Keratinocyte (primary cell): ENCODE results near the gene MSI2. TPM values are rescaled to one million over a fixed set of nuclear protein-coding genes. Genes with fewer than 3 reads are reported as not detected.

Experiments
- DNase-seq: peaks from one replicate; pipeline ENCODE4 v3.0.0-alpha.2; 2011; ENCODE audit warnings: low read depth, missing footprints, low spot score
- FAIRE-seq: peaks from 2 replicates; lab custom pipeline; 2011; peaks lifted over from hg19 to GRCh38; lab: Jason Lieb, UNC
- H2AFZ ChIP-seq: 2 replicates; pipeline ENCODE4 v1.6.0; 2012; ENCODE audit warnings: low read length, control low read depth, inconsistent platforms; ENCODE audit not compliant: control insufficient read depth
- H3K27ac ChIP-seq: 2 replicates; pipeline ENCODE4 v1.5.1; 2011; ENCODE audit warnings: low read length; ENCODE audit not compliant: control insufficient read depth, insufficient read depth
- H3K27me3 ChIP-seq: 3 replicates; pipeline ENCODE4 v1.6.0; 2011; ENCODE audit warnings: low read length; ENCODE audit not compliant: control insufficient read depth, insufficient read depth; ENCODE audit errors: extremely low read depth
- H3K36me3 ChIP-seq, 2 experiments: 2 replicates in 1 of 2; 3 replicates in 1 of 2; pipeline ENCODE4 v1.5.1; 2011; ENCODE audit warnings: low read length in 2 of 2, mild to moderate bottlenecking in 1 of 2; ENCODE audit not compliant: control insufficient read depth in 2 of 2, insufficient read depth in 2 of 2; ENCODE audit errors: extremely low read depth in 1 of 2
- H3K4me1 ChIP-seq: 3 replicates; pipeline ENCODE4 v1.5.1; 2011; ENCODE audit warnings: low read length; ENCODE audit not compliant: control insufficient read depth, insufficient read depth; ENCODE audit errors: extremely low read depth
- H3K4me2 ChIP-seq: 3 replicates; pipeline ENCODE4 v1.6.0; 2011; ENCODE audit warnings: low read depth, low read length; ENCODE audit not compliant: control insufficient read depth, insufficient read depth; ENCODE audit errors: extremely low read depth
- H3K4me3 ChIP-seq, 3 experiments: fragments of 200-600 bp in 1 of 3; sonication (generic) in 1 of 3; 2 replicates in 2 of 3; 3 replicates in 1 of 3; pipeline ENCODE4 v1.5.1; 2011 to 2016; ENCODE audit warnings: low read length in 3 of 3, mild to moderate bottlenecking in 3 of 3, control low read depth in 2 of 3, inconsistent platforms in 1 of 3, low read depth in 1 of 3, mixed read lengths in 1 of 3, mixed run types in 1 of 3, moderate library complexity in 1 of 3; ENCODE audit not compliant: control insufficient read depth in 2 of 3, insufficient read depth in 2 of 3; ENCODE audit errors: extremely low read depth in 1 of 3
- H3K79me2 ChIP-seq: 2 replicates; pipeline ENCODE4 v1.6.0; 2012; ENCODE audit warnings: low read length; ENCODE audit not compliant: control insufficient read depth, insufficient read depth
- H3K9ac ChIP-seq: 3 replicates; pipeline ENCODE4 v1.6.0; 2011; ENCODE audit warnings: low read length; ENCODE audit not compliant: control insufficient read depth, insufficient read depth; ENCODE audit errors: extremely low read depth
- H3K9me1 ChIP-seq: 3 replicates; pipeline ENCODE4 v1.6.0; 2011; ENCODE audit warnings: low read length; ENCODE audit not compliant: control insufficient read depth, insufficient read depth; ENCODE audit errors: extremely low read depth
- H3K9me3 ChIP-seq: 2 replicates; pipeline ENCODE4 v1.5.1; 2012; ENCODE audit warnings: low read depth, low read length; ENCODE audit not compliant: control insufficient read depth
- H4K20me1 ChIP-seq: 3 replicates; pipeline ENCODE4 v1.6.0; 2011; ENCODE audit warnings: low read length; ENCODE audit not compliant: control insufficient read depth, insufficient read depth; ENCODE audit errors: extremely low read depth
- EZH2 ChIP-seq: IDR thresholded peaks from one replicate; pipeline ENCODE4 v1.6.1; 2012; ENCODE audit warnings: inconsistent platforms, mild to moderate bottlenecking, low read length, moderate library complexity
- dilution Hi-C: fragments of 300-500 bp; cut with MboI; formaldehyde crosslinking; loops from one replicate; pipeline ENCODE4 v1.7.0; 2020; ENCODE audit warnings: low sequenced_read_pairs; ENCODE audit not compliant: extremely low pct_ligation_motif_present
- polyA plus RNA-seq, 5 experiments: library from polyadenylated mRNA; depleted of rRNA in 3 of 5; stranded (reverse) in 3 of 5; stranded (forward) in 1 of 5; unstranded in 1 of 5; fragments of >200 nt; gene quantifications; 1 replicate in 1 of 5; 2 replicates in 3 of 5; 3 replicates in 1 of 5; pipeline versions ENCODE4 v1.2.1 to v1.2.3, GENCODE V29; 2011 to 2012; ENCODE audit warnings: missing spikeins in 2 of 5, low read depth in 1 of 5, low replicate concordance in 1 of 5
- TF ChIP-seq, protein P1 (sequence below), 3 experiments: IDR thresholded peaks in 1 of 3; conservative IDR thresholded peaks in 1 of 3; optimal IDR thresholded peaks in 1 of 3; 2 replicates in 2 of 3; 3 replicates in 1 of 3; pipeline versions ENCODE3 to v1.5.1; 2011; ENCODE audit warnings: low read length in 3 of 3, mild to moderate bottlenecking in 3 of 3, moderate library complexity in 2 of 3, control low read depth in 1 of 3, inconsistent platforms in 1 of 3; ENCODE audit not compliant: insufficient read depth in 2 of 3; ENCODE audit errors: extremely low read depth in 1 of 3

Gene MSI2
- polyA plus RNA-seq, 1 donor (not counting 4 experiments of a cell fraction or from before 2014, with no cell fraction given), result 22.3 TPM

- dilution Hi-C loops, result no loop called here
- FAIRE-seq, result no peak
These were observed 208.0 kb downstream of the MSI2 start for GRCh38 chr17:57464191-57464864.

GRCh38 chr17:57465610-57466009, 209.3 kb downstream of the MSI2 start:
- Histone ChIP-seq H3K4me3 (no peak overlapping the region), H3K79me2 (no peaks in the 10 kb centered on the region), H3K36me3 (no peaks in the 10 kb centered on the region), H3K4me1 (peaks cover 2% of the 10 kb centered on the region), H3K4me2 (no peak overlapping the region), H3K27me3 (no peaks in the 10 kb centered on the region), H3K27ac (no peak overlapping the region), H3K9ac (no peak overlapping the region), H4K20me1 (no peaks in the 10 kb centered on the region), H3K9me3 (no peaks in the 10 kb centered on the region), H2AFZ (no peak overlapping the region), H3K9me1 (no peaks in the 10 kb centered on the region)
- DNase-seq (no peak), FAIRE-seq (no peak)
- dilution Hi-C loops, result no loop called here
- TF ChIP-seq EZH2, result no peak
- TF ChIP-seq, protein P1, sequence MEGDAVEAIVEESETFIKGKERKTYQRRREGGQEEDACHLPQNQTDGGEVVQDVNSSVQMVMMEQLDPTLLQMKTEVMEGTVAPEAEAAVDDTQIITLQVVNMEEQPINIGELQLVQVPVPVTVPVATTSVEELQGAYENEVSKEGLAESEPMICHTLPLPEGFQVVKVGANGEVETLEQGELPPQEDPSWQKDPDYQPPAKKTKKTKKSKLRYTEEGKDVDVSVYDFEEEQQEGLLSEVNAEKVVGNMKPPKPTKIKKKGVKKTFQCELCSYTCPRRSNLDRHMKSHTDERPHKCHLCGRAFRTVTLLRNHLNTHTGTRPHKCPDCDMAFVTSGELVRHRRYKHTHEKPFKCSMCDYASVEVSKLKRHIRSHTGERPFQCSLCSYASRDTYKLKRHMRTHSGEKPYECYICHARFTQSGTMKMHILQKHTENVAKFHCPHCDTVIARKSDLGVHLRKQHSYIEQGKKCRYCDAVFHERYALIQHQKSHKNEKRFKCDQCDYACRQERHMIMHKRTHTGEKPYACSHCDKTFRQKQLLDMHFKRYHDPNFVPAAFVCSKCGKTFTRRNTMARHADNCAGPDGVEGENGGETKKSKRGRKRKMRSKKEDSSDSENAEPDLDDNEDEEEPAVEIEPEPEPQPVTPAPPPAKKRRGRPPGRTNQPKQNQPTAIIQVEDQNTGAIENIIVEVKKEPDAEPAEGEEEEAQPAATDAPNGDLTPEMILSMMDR (optimal IDR thresholded peaks at IDR 0.05 in 1 of 3, IDR thresholded peaks at IDR 0.05 in 1 of 3, conservative IDR thresholded peaks at IDR 0.05 in 1 of 3; ENCODE audit: extremely low read depth in 1 of 3, insufficient read depth in 2 of 3, low read length in 3 of 3), result no peak

More at GRCh38 chr17:57464191-57464864, 208.0 kb downstream of the MSI2 start:
- no peaks in the 10 kb centered on the region for H3K9me3 ChIP-seq
- H3K27ac ChIP-seq, result no peak overlapping the region
- H3K27me3 ChIP-seq, result no peaks in the 10 kb centered on the region
- no peak overlapping the region for H3K4me3 ChIP-seq
- H3K36me3 ChIP-seq, result no peaks in the 10 kb centered on the region
- peaks cover 3% of the 10 kb centered on the region for H3K4me1 ChIP-seq
- TF ChIP-seq, protein P1 (optimal IDR thresholded peaks at IDR 0.05 in 1 of 3, IDR thresholded peaks at IDR 0.05 in 1 of 3, conservative IDR thresholded peaks at IDR 0.05 in 1 of 3; ENCODE audit: extremely low read depth in 1 of 3, insufficient read depth in 2 of 3, low read length in 3 of 3), result no peak
- no peak for TF ChIP-seq EZH2
- no peaks in the 10 kb centered on the region for H3K9me1 ChIP-seq
- H3K79me2 ChIP-seq, result no peaks in the 10 kb centered on the region
- H3K4me2 ChIP-seq, result no peak overlapping the region
- H3K9ac ChIP-seq, result no peak overlapping the region
- no peak for DNase-seq
- no peaks in the 10 kb centered on the region for H4K20me1 ChIP-seq
- no peak overlapping the region for H2AFZ ChIP-seq
